Left colon (tissue), 2 donors: ENCODE results near the gene SKAP1. TPM values are rescaled to one million over a fixed set of nuclear protein-coding genes. Genes with fewer than 3 reads are reported as not detected.

Experiments
- ATAC-seq: fragments of 200-7000 bp; cut with Tn5 transposase; one replicate; pipeline ENCODE4 v1.9.1; 2020; ENCODE audit warnings: mild to moderate bottlenecking, moderate library complexity
- DNase-seq, 2 donors: peaks; one replicate each; pipeline ENCODE4 v3.0.0-alpha.2; 2020
- intact Hi-C, 2 donors: fragments of 100-400 bp; cut with DNase I in 1 of 2; cut with micrococcal nuclease in 1 of 2; formaldehyde crosslinking; loops; one replicate each; pipeline versions ENCODE4 v1.11.2 to v1.14.0; 2022; cut with DNase I, micrococcal nuclease
- total RNA-seq, 2 donors: library from RNA; stranded (reverse); fragmentation: NEBNext Ultra II Directional; extraction: Animal tissue kit (Norgen Biotek cat#: 25700); gene quantifications; one replicate each; pipeline ENCODE4 v1.2.1, GENCODE V29; 2021
- donor health status: DM: no; HTN: no; CAD: no.
- donor health status: DM: yes; HTN: yes; CAD: no.

The SKAP1 gene
- total RNA-seq, 2 donors from 2014 or later = 1.2 to 2.5 TPM

DNA sequence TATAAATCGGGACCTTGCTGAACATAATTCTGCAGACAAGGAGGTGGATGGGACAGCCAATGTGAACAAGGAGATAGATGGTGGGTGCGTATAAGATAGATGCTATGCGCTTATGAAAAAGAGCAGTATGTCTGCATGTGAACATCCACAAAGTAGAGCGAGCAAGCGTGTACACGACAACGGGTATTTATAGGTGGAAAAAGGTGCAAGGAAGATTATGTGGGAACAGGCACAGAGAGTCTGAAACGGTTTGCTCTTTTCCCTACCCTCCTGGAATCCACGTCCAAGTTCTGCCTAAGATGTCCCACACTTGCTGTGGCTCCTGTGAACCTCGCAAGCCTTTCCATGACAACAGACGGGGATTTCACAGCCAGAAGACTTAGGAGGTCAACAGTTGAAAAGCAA is 279.4 kb downstream of the SKAP1 start:
- DNase-seq (no peak), ATAC-seq (no peak)
- intact Hi-C loops = no loop called here

DNA sequence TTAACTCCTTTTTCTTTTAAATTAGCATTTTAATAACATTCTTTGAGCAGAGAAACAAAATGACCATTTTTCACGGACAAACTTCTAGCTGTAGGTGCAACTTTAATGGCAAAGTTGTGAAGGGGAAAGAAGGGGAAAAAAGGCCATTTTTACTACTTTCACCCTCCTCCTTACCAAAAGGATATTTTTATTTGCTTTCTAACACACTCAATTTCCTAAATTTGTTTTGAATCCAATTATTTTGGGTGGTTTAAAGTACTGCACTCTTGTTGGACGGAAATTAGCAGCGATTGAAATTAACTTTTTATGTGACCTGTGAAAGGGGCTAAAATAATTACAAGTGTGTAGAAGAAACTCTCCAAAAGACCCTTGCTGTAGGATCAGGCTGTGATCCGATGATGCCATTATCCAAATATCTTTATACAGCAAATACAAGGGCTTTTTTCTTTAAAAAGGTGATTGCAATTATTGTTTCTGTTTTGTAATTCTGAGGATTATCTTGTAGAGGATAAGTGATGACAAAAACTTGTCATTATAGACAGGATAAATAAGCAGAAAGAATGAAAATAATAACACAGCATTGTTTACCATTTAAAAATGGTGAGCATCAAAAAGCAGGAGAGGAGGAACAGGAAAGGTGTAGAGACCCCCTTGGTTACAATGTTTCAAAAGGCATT is 280.1 kb downstream of the SKAP1 start:
- no peak for DNase-seq
- intact Hi-C loops = no loop called here
- ATAC-seq = no peak

DNA sequence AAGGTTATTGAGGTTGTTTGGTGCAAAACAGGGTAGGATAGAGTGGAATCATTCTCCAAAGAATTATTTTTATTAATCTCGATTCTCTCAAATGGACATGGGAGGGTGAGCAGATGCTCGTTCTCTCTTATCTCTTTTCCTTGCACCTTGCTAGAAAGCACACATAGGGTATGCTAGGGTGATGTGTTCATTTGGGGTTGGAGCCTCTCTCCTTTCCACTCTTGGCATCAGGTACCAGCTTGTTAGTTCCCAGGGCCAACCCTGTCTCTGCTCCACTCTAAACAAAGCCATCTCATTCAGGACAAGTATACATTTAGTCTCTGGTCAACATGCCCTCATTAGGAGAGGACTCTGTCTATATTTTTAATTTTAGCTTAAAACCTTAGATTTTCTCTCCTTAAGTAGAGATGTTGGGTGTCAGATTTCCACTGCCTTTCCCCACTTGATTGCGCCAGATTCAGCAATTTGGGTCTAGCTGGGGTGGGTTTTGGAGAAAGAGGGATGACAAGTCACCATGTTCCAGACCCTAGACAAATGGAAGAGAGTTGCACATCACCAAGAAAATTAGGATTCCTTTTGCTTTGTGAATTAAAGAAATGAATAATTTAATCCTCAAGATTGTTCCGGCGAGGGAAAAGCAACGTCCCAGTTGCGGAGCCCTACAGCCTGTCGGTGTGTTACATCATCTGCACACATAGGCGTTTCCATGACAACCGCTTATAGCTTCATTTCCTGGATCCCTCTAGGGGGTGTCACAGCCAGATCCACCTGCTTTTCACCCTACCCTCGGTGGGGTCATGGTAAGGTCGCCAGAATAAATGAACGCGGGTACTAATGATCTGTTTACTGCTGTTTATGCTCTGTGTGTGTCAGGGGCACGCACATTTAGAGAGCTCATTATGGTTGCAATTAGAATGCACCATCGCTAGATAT is 280.9 kb downstream of the SKAP1 start:
- ATAC-seq = no peak
- no peak for DNase-seq
- intact Hi-C loops = no loop called here

DNA sequence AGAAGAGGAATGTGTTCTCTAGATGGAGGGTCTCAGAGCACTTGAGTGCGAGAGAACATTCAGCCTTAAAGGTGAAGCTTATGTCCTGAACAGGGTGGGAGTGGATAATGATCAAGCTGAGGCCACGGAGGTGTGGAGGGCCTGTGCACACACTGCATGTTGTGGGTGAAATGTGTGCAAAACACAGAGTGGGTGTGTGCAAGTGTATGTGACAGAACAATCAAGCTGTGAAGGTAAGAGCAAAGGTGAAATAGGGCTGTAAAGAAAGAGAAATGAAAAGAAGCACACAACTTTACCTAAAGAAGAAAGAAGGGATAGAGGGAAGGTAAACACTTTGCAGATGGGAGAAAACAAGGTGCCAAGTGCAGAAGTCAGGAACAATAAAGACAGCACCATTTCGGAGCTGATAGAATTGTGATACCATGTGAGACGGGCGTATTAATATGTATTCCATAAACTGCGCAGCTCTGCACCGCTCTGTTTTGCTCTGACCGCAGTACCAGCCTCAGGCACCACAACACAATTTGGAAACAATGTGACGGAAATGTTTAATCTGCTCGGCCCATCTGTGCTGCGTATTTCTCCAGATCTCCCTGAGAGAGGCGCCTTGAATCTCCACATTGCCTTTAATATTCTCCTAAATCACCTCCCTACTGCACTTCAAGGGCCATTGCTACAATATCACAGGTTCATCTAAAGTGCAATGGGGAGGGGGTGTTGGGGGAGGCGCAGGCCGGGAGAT is 281.8 kb downstream of the SKAP1 start:
- ATAC-seq (peak; percentile 31), DNase-seq (no peak)
- intact Hi-C loops = no loop called here

DNA sequence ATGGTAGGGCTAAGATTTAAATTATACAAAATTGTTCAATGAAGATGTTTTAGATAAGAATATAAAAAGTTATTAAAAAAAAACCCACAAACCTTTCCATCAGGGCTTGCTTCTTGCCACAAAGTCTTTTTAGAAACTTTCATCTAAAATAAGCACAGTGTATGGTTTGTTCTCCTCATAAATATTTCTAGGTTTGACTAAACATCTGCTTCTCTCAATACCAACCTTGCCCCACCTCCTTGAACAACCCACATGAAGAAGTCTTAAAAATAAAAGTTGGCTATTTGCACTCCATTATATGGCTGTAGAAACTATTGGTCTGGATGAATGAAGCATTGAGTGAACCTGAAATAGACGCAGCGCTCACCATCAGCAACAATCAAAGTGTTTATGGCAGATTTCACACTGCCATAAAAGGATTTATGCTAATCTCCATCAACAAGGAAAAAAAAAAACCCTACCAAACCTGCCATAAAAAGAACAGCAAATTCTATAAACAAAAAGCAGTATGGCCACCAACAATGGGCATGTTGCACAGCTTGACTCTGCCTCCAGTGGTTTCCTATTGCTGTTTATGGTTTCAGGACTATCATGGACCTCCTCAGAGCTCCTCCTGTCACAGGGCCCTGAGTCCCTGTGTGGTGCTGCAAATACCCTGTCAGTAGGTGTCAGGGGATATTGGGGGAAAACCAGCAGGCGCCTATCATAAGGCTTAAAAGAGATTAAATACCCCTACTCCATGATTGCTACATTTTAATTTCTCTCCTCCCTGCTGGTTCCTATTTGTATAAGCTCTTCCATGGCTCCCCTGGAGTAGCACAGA is 284.8 kb downstream of the SKAP1 start:
- intact Hi-C loops = no loop called here
- ATAC-seq = peak; percentile 66
- DNase-seq = no peak

DNA sequence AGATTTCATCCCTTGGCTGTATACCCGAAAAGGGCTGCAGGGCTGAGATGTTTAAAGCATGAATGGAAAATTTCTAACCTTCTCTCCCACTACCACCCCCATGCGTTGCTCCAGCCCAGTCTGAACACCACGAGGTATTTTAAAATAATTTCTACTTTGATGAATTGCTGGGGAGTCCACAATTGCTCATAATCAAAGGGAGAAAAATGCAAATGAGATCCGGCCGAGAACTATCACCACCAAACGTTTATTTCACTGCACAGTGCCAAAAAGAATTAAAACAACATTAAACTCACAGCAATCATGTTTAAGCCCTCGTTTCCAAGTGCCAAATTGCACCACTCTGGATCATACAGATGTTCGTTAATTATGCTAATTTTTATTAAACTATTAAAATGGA is 285.8 kb downstream of the SKAP1 start:
- ATAC-seq = no peak
- intact Hi-C loops = no loop called here

GRCh38 chr17:48143629-48144028 is 286.4 kb downstream of the SKAP1 start:
- ATAC-seq (no peak), DNase-seq (no peak)
- intact Hi-C loops = no loop called here

More for the DNA sequence above, 285.8 kb downstream of the SKAP1 start:
- no peak for DNase-seq

DNA sequence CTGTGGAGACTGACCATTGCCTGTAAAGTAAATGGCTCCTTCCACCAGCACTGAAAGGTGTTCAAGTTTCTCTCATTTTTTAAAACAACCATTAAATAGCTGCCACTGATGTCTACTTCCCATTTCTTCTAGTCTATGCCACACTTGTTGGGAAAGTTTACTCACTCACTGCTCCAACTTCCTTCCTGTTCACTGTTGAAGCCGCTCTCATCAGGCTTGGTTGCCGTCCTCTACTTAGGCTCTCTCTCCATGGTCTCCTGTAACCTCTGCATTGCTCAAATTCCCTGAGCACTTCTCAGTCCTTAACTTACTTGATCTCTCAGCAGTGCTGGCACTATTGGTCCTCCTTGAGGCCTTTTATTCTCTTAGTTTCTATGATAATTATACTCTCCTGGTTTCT is 290.1 kb downstream of the SKAP1 start:
- no peak for ATAC-seq
- DNase-seq = no peak
- intact Hi-C loops = no loop called here

DNA sequence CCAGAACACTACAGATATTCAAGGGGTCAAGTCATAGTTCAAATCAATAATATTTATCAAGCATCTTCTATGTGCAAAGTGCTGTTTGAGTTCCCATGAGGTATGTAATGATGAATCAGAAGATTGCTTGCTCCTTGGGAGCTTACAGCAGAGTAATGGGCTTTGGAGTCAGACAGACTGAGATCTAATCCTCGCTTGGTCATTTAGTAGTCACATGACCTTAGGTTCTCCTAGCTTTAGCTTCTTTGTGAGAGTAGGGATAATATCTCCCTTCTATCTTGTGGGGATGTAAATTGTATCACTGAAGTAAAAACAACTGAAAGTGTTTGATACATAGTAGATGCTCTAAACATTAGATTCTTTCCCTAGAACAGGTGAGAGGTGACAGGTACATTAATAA is 292.4 kb downstream of the SKAP1 start:
- DNase-seq (no peak), ATAC-seq (no peak)
- intact Hi-C loops = no loop called here

GRCh38 chr17:48134912-48135480 is 295.0 kb downstream of the SKAP1 start:
- intact Hi-C loops = no loop called here
- DNase-seq (no peak), ATAC-seq (peak; percentile 28)

- DNase-seq (no peak), ATAC-seq (no peak)
- intact Hi-C loops = no loop called here
These were observed 297.6 kb downstream of the SKAP1 start for GRCh38 chr17:48132385-48132784.

GRCh38 chr17:48131216-48131824 is 298.7 kb downstream of the SKAP1 start:
- DNase-seq (peak; percentile 33 to 37), ATAC-seq (peak; percentile 85)
- intact Hi-C loops = no loop called here

- DNase-seq (no peak), ATAC-seq (no peak)
- intact Hi-C loops = loop anchor here in 1 of 2 donors (5.0 kb wide), 1 partner anchor 103 kb away; no protein-coding TSS in a partner anchor
These were observed 300.0 kb downstream of the SKAP1 start for GRCh38 chr17:48129981-48130380.

- DNase-seq (no peak), ATAC-seq (no peak)
- intact Hi-C loops = loop anchor here in 1 of 2 donors (5.0 kb wide), 1 partner anchor 101 kb away; no protein-coding TSS in a partner anchor
These were observed 301.6 kb downstream of the SKAP1 start for GRCh38 chr17:48128400-48128799.

DNA sequence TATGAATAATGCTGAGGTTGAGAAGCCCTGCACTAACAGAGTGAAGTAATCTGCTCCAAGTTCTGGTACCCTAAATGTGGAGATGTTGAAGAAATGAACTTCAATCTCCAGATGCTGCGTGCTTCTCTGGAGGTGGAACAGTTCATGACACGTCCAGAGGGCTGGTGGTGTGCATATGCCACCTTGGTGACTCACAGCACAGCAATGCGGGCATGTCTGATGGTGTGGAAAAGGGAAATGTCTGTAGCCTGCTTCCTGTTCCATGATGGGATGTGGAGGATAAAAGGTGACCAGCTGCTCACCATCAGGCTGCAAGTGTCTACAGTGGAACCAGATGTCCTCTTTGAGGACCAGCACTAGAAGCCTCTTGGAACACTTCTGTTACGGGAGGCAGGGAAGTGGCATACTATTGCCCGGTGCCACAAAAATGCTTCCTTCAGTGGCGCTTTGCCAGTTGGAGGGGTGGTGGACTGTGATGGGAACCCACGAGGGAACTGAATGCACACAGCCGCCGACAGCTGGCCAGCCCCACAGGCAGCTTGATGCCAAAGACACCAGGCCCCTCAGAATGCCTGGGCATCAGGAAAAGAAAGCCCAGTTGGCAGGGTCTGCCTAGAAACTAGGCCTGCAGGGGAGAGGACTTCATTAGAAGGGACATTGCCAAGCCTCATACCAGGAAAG is 302.5 kb downstream of the SKAP1 start:
- no peak for DNase-seq
- intact Hi-C loops = loop anchor here in 1 of 2 donors (5.0 kb wide), 1 partner anchor 100 kb away; no protein-coding TSS in a partner anchor
- peak; percentile 52 for ATAC-seq

DNA sequence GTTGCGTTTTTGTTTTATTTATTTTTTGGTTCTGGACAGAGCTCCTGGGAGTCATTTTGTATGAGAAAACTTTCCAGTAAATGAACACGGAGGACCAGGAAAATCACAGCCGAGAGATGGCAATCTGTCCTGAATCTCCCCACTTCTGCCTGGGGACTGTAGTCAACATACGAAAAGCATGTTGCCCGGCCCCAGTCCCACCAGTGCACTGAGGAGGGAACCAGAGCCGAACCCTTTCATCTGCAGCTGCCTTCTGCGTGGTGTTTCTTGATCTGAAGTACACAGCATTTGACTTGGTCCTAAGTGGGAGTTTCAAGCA is 303.5 kb downstream of the SKAP1 start:
- ATAC-seq (no peak), DNase-seq (no peak)
- intact Hi-C loops = loop anchor here in 1 of 2 donors (5.0 kb wide), 1 partner anchor 99 kb away; no protein-coding TSS in a partner anchor

DNA sequence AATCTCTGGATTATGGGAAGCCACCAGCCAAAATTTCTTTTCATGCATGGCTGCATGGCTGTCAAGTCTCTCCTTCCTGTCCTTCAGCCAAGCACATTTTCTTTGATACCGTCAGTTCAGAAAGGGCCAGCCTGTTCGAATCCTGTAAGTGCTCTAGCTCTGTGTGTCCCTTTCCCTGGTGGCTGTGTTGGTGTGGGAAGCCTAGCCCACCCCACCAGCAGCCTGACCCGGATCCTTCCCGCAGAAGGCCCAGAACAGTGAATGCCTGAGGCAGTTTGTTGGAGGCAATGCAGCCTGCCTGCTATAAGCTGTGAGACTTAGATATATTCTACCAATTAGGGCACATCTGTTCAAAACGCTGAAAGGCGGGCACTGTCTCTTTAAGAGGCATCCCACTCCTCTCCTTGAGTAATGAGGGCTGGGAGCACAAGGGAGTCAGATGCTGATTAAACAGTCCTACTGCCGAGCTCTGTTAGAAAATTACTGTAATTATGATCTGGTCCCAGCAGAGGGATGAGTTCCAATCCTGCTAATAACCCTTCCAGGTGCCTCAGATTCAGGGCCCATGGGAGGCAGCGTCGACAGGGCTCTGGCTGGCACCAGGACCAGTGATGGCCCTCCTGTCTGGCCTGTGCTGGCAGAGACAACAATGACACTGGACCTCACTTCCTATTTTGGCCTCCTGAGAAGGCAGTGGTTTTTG is 304.0 kb downstream of the SKAP1 start:
- ATAC-seq (no peak), DNase-seq (no peak)
- intact Hi-C loops = loop anchor here in 1 of 2 donors (5.0 kb wide), 1 partner anchor 99 kb away; no protein-coding TSS in a partner anchor
